GM23338 (cell line): ENCODE results near the gene LYZL1. TPM values are rescaled to one million over a fixed set of nuclear protein-coding genes. Genes with fewer than 3 reads are reported as not detected.

ENCODE experiments used
- ATAC-seq: fragments of 200-7000 bp; cut with Tn5 transposase; 3 replicates; pipeline ENCODE4 v1.9.1; 2020
- DNase-seq: peaks from one replicate; pipeline ENCODE4 v3.0.0-alpha.2; 2015; ENCODE audit warnings: low spot score
- H2AFZ ChIP-seq: fragments of 200-600 bp; sonication (generic); 2 replicates; pipeline ENCODE4 v1.8.0; 2016; ENCODE audit warnings: antibody characterized with exemption, mild to moderate bottlenecking, moderate library complexity
- H3F3A ChIP-seq: fragments of 200-600 bp; sonication (generic); replicated peaks from 2 replicates; pipeline ENCODE4 v1.8.0; 2017; ENCODE audit warnings: antibody characterized with exemption, mixed run types, low read depth
- H3K27ac ChIP-seq: fragments of 200-600 bp; sonication (generic); 2 replicates; pipeline ENCODE4 v1.6.1; 2016; ENCODE audit warnings: low read depth
- H3K27me3 ChIP-seq: fragments of 200-600 bp; sonication (generic); 2 replicates; pipeline ENCODE4 v1.8.0; 2016; ENCODE audit warnings: mild to moderate bottlenecking, mixed run types, moderate library complexity; ENCODE audit not compliant: insufficient read depth
- H3K36me3 ChIP-seq: fragments of 200-600 bp; sonication (generic); 2 replicates; pipeline ENCODE4 v1.8.0; 2016; ENCODE audit warnings: mild to moderate bottlenecking; ENCODE audit not compliant: insufficient read depth
- H3K4me1 ChIP-seq: fragments of 200-600 bp; sonication (generic); 2 replicates; pipeline ENCODE4 v1.8.0; 2016; ENCODE audit warnings: mild to moderate bottlenecking, moderate library complexity; ENCODE audit not compliant: insufficient read depth
- H3K4me2 ChIP-seq: fragments of 200-600 bp; sonication (generic); 2 replicates; pipeline ENCODE4 v1.7.1; 2017; ENCODE audit warnings: mixed run types
- H3K4me3 ChIP-seq: fragments of 200-600 bp; sonication (generic); 2 replicates; pipeline ENCODE4 v1.6.1; 2016; ENCODE audit warnings: mixed run types
- H3K79me2 ChIP-seq: fragments of 200-600 bp; sonication (generic); replicated peaks from 2 replicates; pipeline ENCODE4 v1.8.0; 2017; ENCODE audit warnings: mild to moderate bottlenecking; ENCODE audit not compliant: insufficient read depth
- H3K9me2 ChIP-seq: fragments of 200-600 bp; sonication (generic); 2 replicates; pipeline ENCODE4 v1.8.0; 2017; ENCODE audit not compliant: insufficient read depth
- H4K20me1 ChIP-seq: fragments of 200-600 bp; sonication (generic); replicated peaks from 2 replicates; pipeline ENCODE4 v1.8.0; 2017; ENCODE audit warnings: mild to moderate bottlenecking; ENCODE audit not compliant: insufficient read depth
- H3K27ac Mint-ChIP-seq: 2 replicates; pipeline ENCODE4 v1.8.0; 2020; ENCODE audit warnings: inconsistent platforms, mild to moderate bottlenecking, moderate library complexity, mixed read lengths
- H3K27me3 Mint-ChIP-seq: 3 replicates; pipeline ENCODE4 v1.8.0; 2022; ENCODE audit warnings: low read depth, mild to moderate bottlenecking, moderate library complexity, mixed read lengths, inconsistent platforms; ENCODE audit not compliant: insufficient read depth, poor library complexity
- H3K36me3 Mint-ChIP-seq: 3 replicates; pipeline ENCODE4 v1.8.0; 2021; ENCODE audit warnings: low read depth, mild to moderate bottlenecking, inconsistent platforms, moderate library complexity, mixed read lengths
- H3K4me1 Mint-ChIP-seq: 3 replicates; pipeline ENCODE4 v1.8.0; 2020; ENCODE audit warnings: mild to moderate bottlenecking, inconsistent platforms, mixed read lengths
- H3K4me3 Mint-ChIP-seq: 3 replicates; pipeline ENCODE4 v1.8.0; 2021; ENCODE audit warnings: moderate library complexity, mild to moderate bottlenecking, inconsistent platforms, mixed read lengths
- H3K9me3 Mint-ChIP-seq: 3 replicates; pipeline ENCODE4 v1.8.0; 2020; ENCODE audit warnings: moderate library complexity, mild to moderate bottlenecking, inconsistent platforms, mixed read lengths
- CREB1 ChIP-seq: fragments of 250-450 bp; sonication (Bioruptor Pico); IDR thresholded peaks from 2 replicates; pipeline ENCODE4 v1.5.0; 2020; ENCODE audit warnings: low read depth, mild to moderate bottlenecking, moderate library complexity
- CTCF ChIP-seq, 2 experiments: fragments of 200-600 bp in 1 of 2; sonication (generic) in 1 of 2; conservative IDR thresholded peaks; 2 replicates each; pipeline versions ENCODE4 v1.5.1 to v1.6.1; 2016 to 2017; ENCODE audit warnings: antibody characterized with exemption in 2 of 2, low read depth in 2 of 2, mild to moderate bottlenecking in 2 of 2, moderate library complexity in 1 of 2
- ETS1 ChIP-seq: IDR thresholded peaks from 2 replicates; pipeline ENCODE4 v1.6.1; 2016; ENCODE audit warnings: antibody characterized with exemption
- EZH2 ChIP-seq: fragments of 200-600 bp; sonication (generic); IDR thresholded peaks from one replicate; pipeline ENCODE4 v1.8.0; 2017; ENCODE audit warnings: antibody characterized with exemption, mild to moderate bottlenecking, low read depth; ENCODE audit not compliant: unreplicated experiment
- EZH2phosphoT487 ChIP-seq: fragments of 200-600 bp; sonication (generic); IDR thresholded peaks from one replicate; pipeline ENCODE4 v1.8.1; 2018; ENCODE audit warnings: antibody characterized with exemption; ENCODE audit not compliant: unreplicated experiment
- JUNB ChIP-seq: IDR thresholded peaks from one replicate; pipeline ENCODE4 v1.6.1; 2016; ENCODE audit warnings: antibody characterized with exemption; ENCODE audit not compliant: unreplicated experiment
- NANOG ChIP-seq: IDR thresholded peaks from 2 replicates; pipeline ENCODE4 v1.6.1; 2016; ENCODE audit warnings: antibody characterized with exemption, borderline replicate concordance
- POLR2AphosphoS5 ChIP-seq: IDR thresholded peaks from 2 replicates; pipeline ENCODE4 v1.6.1; 2016; ENCODE audit warnings: antibody characterized with exemption, low read depth
- REST ChIP-seq: IDR thresholded peaks from one replicate; pipeline ENCODE4 v1.6.1; 2018; ENCODE audit warnings: antibody characterized with exemption; ENCODE audit not compliant: unreplicated experiment
- STAT1 ChIP-seq: IDR thresholded peaks from one replicate; pipeline ENCODE4 v1.6.1; 2016; ENCODE audit warnings: antibody characterized with exemption; ENCODE audit not compliant: unreplicated experiment
- ZNF114 ChIP-seq: fragments of 250-450 bp; sonication (Bioruptor Pico); IDR thresholded peaks from 2 replicates; pipeline ENCODE4 v1.5.0; 2020; ENCODE audit warnings: mild to moderate bottlenecking, moderate library complexity
- ZNF331 ChIP-seq: fragments of 250-450 bp; sonication (Bioruptor Pico); IDR thresholded peaks from 2 replicates; pipeline ENCODE4 v1.5.0; 2020; ENCODE audit warnings: low read depth, mild to moderate bottlenecking, moderate library complexity
- ZNF462 ChIP-seq: fragments of 250-450 bp; sonication (Bioruptor Pico); IDR thresholded peaks from 2 replicates; pipeline ENCODE4 v1.5.0; 2020; ENCODE audit warnings: mild to moderate bottlenecking, moderate library complexity
- polyA plus RNA-seq: library from polyadenylated mRNA; unstranded; fragments of >200 nt; fragmentation: Nextera tagmentation; extraction: Ambion mirVana; gene quantifications from 2 replicates; pipeline ENCODE4 v1.2.1, GENCODE V29; 2016
- total RNA-seq: library from RNA; depleted of rRNA; stranded (reverse); fragments of >200 nt; shearing (Covaris generic); gene quantifications from 2 replicates; pipeline ENCODE4 v1.2.3, GENCODE V29; 2014

LYZL1 gene
- total and polyA plus RNA-seq, 2 experiments from 2014 or later, result not detected

GRCh38 chr10:29332061-29332760 lies 43.3 kb downstream of the LYZL1 start:
- Mint-ChIP-seq H3K36me3 (peaks cover 21% of the 10 kb centered on the region), H3K4me1 (no peaks in the 10 kb centered on the region), H3K27me3 (peaks cover 2% of the 10 kb centered on the region), H3K9me3 (peaks cover 30% of the 10 kb centered on the region), H3K4me3 (no peak overlapping the region), H3K27ac (no peak overlapping the region)
- H3K79me2 ChIP-seq, result no peaks in the 10 kb centered on the region
- no peaks in the 10 kb centered on the region for H3F3A ChIP-seq
- no peak overlapping the region for H3K4me3 ChIP-seq
- no peak for DNase-seq
- H3K9me2 ChIP-seq, result no peaks in the 10 kb centered on the region; the same call in 1 of the 2 replicates
- no peak overlapping the region for H3K27ac ChIP-seq
- no peaks in the 10 kb centered on the region for H4K20me1 ChIP-seq
- no peak overlapping the region for H2AFZ ChIP-seq
- no peak for ATAC-seq
- H3K4me2 ChIP-seq, result no peak overlapping the region
- TF ChIP-seq CTCF (conservative IDR thresholded peaks at IDR 0.05; ENCODE audit: low read depth in 2 of 2) (no peak), ZNF462 (no peak), ZNF331 (no peak), ZNF114 (no peak), EZH2 (no peak), ETS1 (no peak), CREB1 (CRISPR knock-in tag) (no peak), JUNB (no peak), POLR2AphosphoS5 (no peak), EZH2phosphoT487 (no peak), NANOG (no peak), REST (no peak), STAT1 (no peak)
- H3K4me1 ChIP-seq, result no peaks in the 10 kb centered on the region
- H3K36me3 ChIP-seq, result no peaks in the 10 kb centered on the region
- no peaks in the 10 kb centered on the region for H3K27me3 ChIP-seq
